Stimulated activated CD4-positive, alpha-beta T cell treated with anti-CD3 and anti-CD28 coated beads, TNF-alpha, amount 100 ng/mL, for 24 hours (primary cell): ENCODE results near the gene RMND5B.
A peak's percentile ranks its signal among the peaks of the same experiment; 100 is the strongest.
"Not testable (repeated sequence)": the region's sequence is repeated elsewhere in the genome, so short reads cannot be mapped to it uniquely, and the experiment has no call there.

Experiments used
- DNase-seq, 3 experiments: peaks; one replicate each; pipeline ENCODE4 v3.0.0-alpha.2; 2020; ENCODE audit warnings: low read depth in 3 of 3

RMND5B gene

GRCh38 chr5:178130234-178130575, 609 bp upstream of the RMND5B start:
- DNase-seq, result not testable (repeated sequence)

GRCh38 chr5:178131446-178131996, 707 bp downstream of the RMND5B start:
- no peak for DNase-seq

- no peak for DNase-seq
Measured at GRCh38 chr5:178136990-178137389, 6.2 kb downstream of the RMND5B start.

- no peak for DNase-seq
Measured at GRCh38 chr5:178137991-178138390, 7.2 kb downstream of the RMND5B start.

- DNase-seq, result no peak
Measured at GRCh38 chr5:178141550-178141949, 10.7 kb downstream of the RMND5B start.

- DNase-seq, result no peak
Measured at GRCh38 chr5:178142642-178143041, 11.8 kb downstream of the RMND5B start.

- DNase-seq, result no peak
Measured at GRCh38 chr5:178143246-178143645, 12.4 kb downstream of the RMND5B start.

GRCh38 chr5:178143901-178144300, 13.1 kb downstream of the RMND5B start:
- DNase-seq, result no peak

GRCh38 chr5:178145965-178146820, 15.4 kb downstream of the RMND5B start:
- DNase-seq, result peak; percentile 40 to 60 (median 43)

- no peak for DNase-seq
Measured at GRCh38 chr5:178147406-178147805, 16.6 kb downstream of the RMND5B start.

- no peak for DNase-seq
Measured at GRCh38 chr5:178149199-178149932, 18.6 kb downstream of the RMND5B start.

GRCh38 chr5:178150977-178151734, 20.3 kb downstream of the RMND5B start:
- DNase-seq, result no peak

GRCh38 chr5:178152491-178153444, 22.0 kb downstream of the RMND5B start:
- no peak for DNase-seq

GRCh38 chr5:178153530-178154340, 22.9 kb downstream of the RMND5B start, which contains the start of gene NHP2:
Gene NHP2, minus strand, starts transcription at chr5:178153885. Its CDS starts 68 bp downstream, at chr5:178153817.
- peak; percentile 96 to 99 (median 98) for DNase-seq

GRCh38 chr5:178155065-178155464, 24.3 kb downstream of the RMND5B start:
- no peak for DNase-seq

GRCh38 chr5:178160176-178160575, 29.4 kb downstream of the RMND5B start:
- DNase-seq, result no peak

- DNase-seq, result no peak
Measured at GRCh38 chr5:178162481-178162880, 31.7 kb downstream of the RMND5B start.

GRCh38 chr5:178163772-178164735, 33.2 kb downstream of the RMND5B start:
- peak; percentile 89 to 91 (median 90) for DNase-seq

GRCh38 chr5:178165581-178165980, 34.8 kb downstream of the RMND5B start:
- no peak for DNase-seq
